Activated naive CD8-positive, alpha-beta T cell treated with anti-CD3 and anti-CD28 coated beads, Interleukin-2, amount 50 U/mL, for 24 hours (primary cell): ENCODE data around the gene ARID3C.

Experiments
- ATAC-seq: fragments of 150-1000 bp; cut with Tn5 transposase; one replicate; pipeline ENCODE4 v1.10.0; 2021
- DNase-seq: peaks from one replicate; pipeline ENCODE4 v3.0.0; 2021
- H3K27ac Mint-ChIP-seq: one replicate; pipeline ENCODE4 v1.8.0; 2021; ENCODE audit warnings: mild to moderate bottlenecking, mixed read lengths
- H3K27me3 Mint-ChIP-seq: one replicate; pipeline ENCODE4 v1.8.0; 2021; ENCODE audit warnings: mixed read lengths
- H3K36me3 Mint-ChIP-seq: one replicate; pipeline ENCODE4 v1.8.0; 2021; ENCODE audit warnings: low read depth, mixed read lengths
- H3K4me1 Mint-ChIP-seq: one replicate; pipeline ENCODE4 v1.8.0; 2021; ENCODE audit warnings: mixed read lengths
- H3K4me3 Mint-ChIP-seq: one replicate; pipeline ENCODE4 v1.8.0; 2021; ENCODE audit warnings: mild to moderate bottlenecking, moderate library complexity, mixed read lengths
- H3K9me3 Mint-ChIP-seq: one replicate; pipeline ENCODE4 v1.8.0; 2021; ENCODE audit warnings: mixed read lengths

ARID3C gene

DNA sequence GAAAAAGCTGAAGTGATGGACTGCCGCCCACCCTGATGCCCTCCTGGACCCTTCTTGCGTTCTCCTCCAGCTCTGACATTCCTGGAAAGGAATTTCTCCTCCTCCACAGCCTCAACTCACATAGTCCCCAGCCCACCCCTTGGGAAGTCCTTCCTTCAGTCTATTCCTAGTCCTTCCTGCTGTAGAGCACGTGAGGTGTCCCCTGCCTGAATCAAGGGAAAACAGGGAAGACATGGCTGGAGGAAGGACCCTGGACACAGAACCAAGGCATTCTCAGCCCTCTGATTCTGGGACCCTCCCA, 3.7 kb downstream of the ARID3C start:
- Mint-ChIP-seq H3K36me3 (no peaks in the 10 kb centered on the region), H3K4me3 (no peak overlapping the region), H3K27ac (no peak overlapping the region), H3K9me3 (no peaks in the 10 kb centered on the region), H3K4me1 (peaks cover 28% of the 10 kb centered on the region), H3K27me3 (peaks cover 71% of the 10 kb centered on the region)
- ATAC-seq (no peak), DNase-seq (no peak)

DNA sequence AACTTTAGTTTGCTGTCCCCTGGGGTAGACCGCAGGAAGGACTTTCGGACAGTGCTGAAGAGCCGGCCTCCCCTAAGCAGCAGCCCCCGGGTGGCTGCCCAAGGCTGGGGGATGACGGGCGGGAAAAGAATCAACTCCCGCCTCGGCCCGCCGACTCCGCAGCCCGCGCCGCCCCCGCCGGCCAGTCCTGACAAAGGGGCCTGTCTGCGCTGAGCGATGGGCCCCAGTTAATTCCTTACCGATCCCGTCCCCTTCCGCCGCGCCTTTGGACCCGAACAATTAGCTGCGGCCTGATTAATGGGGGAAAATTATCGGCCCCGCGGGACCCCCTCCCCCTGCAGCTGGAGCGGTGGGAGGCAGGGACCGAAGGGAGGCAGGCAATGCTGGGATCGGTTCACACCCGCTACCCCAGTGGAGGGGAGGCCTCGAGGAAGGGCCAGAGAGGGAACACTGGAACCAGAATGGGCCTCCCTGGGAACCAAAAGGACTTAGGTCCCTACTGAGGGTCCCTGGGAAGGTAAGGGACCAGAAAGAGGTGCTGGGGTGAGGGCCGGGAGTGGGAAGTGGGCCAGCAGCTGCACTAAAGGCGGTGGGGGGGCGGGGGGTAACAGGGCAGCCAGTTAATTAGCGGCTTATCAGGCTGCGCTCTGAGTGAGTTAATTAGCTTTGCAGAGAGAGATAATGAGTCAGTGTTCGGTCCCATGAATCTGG, 4.2 kb downstream of the ARID3C start:
- DNase-seq (no peak), ATAC-seq (no peak)
- H3K4me3 Mint-ChIP-seq, result no peak overlapping the region
- H3K36me3 Mint-ChIP-seq, result no peaks in the 10 kb centered on the region
- no peak overlapping the region for H3K27ac Mint-ChIP-seq
- no peaks in the 10 kb centered on the region for H3K9me3 Mint-ChIP-seq
- peaks cover 66% of the 10 kb centered on the region for H3K27me3 Mint-ChIP-seq
- peaks cover 31% of the 10 kb centered on the region for H3K4me1 Mint-ChIP-seq

DNA sequence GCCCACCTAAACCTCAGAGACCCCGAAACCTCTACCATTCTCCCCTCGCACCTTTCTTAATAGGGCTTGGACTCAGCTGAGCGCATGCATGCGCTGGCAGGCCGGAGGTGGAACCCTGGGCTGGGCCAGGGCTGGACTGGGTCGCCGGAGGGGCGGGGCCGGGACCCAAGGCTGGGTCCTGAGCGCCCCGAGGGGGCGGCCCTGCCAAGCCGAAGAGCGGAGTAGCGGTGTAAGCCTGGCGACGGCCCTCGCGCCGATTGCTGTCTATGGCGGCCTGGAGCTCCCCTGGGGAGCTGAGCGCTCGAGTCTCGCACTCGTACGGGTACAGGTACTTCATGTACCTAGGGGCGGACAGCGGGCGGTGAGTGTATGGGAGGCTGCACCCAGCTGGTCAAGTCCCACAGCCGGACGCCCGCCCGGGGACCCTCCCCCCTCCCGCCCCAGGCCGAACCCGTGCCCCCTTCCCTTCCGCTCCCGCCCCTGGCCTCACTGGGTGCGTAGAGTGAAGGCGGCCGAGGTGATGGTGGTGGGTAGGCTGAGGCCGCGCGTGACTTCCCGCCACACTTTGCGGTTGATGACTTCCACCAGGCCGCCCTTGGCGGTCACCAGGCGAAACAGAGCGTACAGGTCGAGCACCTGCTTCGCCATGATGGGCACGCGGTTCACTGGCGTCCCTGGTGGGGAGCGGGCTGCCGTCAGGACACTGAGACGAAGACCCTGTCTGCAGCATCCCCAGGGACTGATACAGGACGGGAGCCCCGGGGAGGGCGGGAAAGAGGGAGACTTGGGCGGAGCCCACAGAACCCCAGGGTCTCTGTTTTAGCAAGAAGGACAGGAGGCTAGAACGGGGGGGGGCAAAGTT, 5.3 kb downstream of the ARID3C start:
- Mint-ChIP-seq H3K9me3 (no peaks in the 10 kb centered on the region), H3K4me3 (no peak overlapping the region), H3K4me1 (peaks cover 32% of the 10 kb centered on the region), H3K27ac (no peak overlapping the region), H3K36me3 (no peaks in the 10 kb centered on the region), H3K27me3 (peaks cover 59% of the 10 kb centered on the region)
- ATAC-seq (no peak), DNase-seq (no peak)

DNA sequence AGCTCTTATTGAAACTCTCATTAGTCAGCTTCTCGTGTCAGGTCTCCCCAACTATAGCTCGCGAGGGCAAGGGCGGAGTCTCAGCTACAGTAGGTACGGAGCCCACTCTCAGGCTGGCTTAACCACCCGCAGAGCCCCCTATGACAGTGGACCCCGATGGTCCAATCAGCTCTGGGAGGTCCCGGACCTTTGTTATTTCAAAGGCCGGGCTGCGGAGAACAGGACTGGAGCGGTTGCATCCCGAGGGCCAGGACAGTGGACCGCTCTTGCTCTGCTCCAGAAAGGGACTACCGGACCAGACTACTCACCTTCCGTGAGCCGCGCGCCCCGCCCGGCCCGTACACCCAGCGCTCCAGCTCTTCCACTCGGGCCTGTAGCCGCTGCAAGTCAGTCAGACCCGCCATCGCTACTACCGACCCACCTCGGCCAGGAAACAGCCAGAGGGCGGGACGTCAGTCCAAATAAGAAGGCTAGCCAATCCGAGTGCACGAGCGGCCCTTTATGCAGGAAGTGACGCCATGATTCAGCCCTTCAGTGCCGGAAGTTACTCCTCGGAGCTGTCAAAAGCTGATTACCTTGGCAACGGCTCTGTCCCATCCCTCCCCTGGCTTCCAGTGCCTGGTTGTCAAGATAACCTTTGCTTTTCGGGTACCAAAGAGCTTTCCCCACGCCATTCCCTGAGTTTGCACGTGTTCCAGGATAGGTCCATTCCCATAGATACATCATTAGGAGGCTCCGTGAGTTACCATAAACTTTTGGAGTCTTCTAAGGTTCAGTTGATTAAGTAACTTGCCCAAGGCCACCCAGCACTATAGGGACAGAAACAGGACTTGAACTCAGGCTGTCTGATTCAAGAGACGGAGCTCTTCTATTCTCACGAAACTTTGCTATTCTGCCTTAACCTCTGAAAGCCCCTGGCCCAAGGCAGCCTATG, 8.5 kb downstream of the ARID3C start, which contains the start of gene DCTN3:
Gene DCTN3, minus strand, starts transcription at position 435 of the 934 bp plus-strand sequence. Its CDS starts 31 bp downstream, at position 404.
- Mint-ChIP-seq H3K27ac (peak within 1 kb of the TSS; percentile 66), H3K4me3 (peak within 1 kb of the TSS; percentile 94), H3K27me3 (peaks cover 28% of the 10 kb centered on the region), H3K9me3 (no peaks in the 10 kb centered on the region), H3K4me1 (peaks cover 25% of the 10 kb centered on the region), H3K36me3 (peaks cover 9% of the 10 kb centered on the region)
- DNase-seq, result peak; percentile 87
- ATAC-seq, result peak; percentile 97

DNA sequence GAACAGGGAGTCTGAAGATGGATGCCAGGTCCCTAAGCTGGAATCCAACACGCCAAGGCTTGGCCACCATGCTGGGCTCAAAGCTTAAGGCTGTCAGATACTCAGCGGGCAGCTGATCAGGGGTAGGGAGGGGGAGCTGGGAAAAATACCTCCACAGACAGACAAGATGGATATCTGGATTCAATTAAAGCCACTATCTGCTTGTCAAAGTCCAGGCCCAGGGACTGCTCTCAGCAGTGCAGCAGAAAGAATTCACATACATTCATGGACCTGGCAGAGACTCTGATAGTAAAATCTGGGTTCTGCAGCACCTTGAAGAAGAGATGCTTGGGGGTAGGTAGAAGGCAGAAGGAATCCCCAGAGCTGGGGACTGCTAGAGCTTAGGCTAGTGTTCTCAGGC, 13.7 kb downstream of the ARID3C start:
- H3K4me1 Mint-ChIP-seq, result peaks cover 33% of the 10 kb centered on the region
- ATAC-seq (no peak), DNase-seq (no peak)
- no peak overlapping the region for H3K4me3 Mint-ChIP-seq
- no peaks in the 10 kb centered on the region for H3K27me3 Mint-ChIP-seq
- no peaks in the 10 kb centered on the region for H3K9me3 Mint-ChIP-seq
- peaks cover 19% of the 10 kb centered on the region for H3K36me3 Mint-ChIP-seq
- H3K27ac Mint-ChIP-seq, result no peak overlapping the region

DNA sequence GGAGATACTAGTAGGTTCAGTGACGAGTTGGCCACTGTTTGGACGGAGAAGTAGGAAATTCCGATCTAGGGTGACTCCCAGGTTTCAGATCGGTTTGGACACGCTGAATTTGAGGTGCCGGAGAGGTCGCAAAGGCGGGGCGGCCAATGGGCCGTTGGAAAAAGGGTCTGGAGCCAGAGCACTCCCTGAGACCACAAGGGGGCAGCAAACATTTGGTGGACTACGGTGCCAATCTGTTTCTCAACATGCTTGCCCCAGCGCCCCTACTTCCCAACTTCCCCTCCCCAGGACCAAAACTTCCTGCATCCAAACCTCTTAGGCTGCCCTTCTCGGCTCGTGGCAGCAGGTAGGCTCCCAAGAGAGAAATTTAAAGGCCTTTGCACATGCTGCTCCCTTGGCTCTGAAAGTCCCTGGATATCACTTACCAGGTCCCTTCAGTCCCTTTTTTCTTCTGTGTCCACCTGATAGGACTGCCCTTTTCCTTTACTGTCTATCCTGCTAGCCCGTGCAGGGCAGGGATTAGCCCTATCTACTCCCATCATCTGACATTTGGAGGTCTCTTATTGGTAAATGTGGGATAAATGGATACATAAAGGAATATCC, 16.0 kb downstream of the ARID3C start:
- Mint-ChIP-seq H3K27me3 (no peaks in the 10 kb centered on the region), H3K4me1 (peaks cover 23% of the 10 kb centered on the region), H3K4me3 (peak overlapping the region; percentile 88), H3K36me3 (peaks cover 19% of the 10 kb centered on the region), H3K27ac (peak overlapping the region; percentile 89), H3K9me3 (no peaks in the 10 kb centered on the region)
- ATAC-seq, result peak; percentile 53
- DNase-seq, result peak; percentile 82

DNA sequence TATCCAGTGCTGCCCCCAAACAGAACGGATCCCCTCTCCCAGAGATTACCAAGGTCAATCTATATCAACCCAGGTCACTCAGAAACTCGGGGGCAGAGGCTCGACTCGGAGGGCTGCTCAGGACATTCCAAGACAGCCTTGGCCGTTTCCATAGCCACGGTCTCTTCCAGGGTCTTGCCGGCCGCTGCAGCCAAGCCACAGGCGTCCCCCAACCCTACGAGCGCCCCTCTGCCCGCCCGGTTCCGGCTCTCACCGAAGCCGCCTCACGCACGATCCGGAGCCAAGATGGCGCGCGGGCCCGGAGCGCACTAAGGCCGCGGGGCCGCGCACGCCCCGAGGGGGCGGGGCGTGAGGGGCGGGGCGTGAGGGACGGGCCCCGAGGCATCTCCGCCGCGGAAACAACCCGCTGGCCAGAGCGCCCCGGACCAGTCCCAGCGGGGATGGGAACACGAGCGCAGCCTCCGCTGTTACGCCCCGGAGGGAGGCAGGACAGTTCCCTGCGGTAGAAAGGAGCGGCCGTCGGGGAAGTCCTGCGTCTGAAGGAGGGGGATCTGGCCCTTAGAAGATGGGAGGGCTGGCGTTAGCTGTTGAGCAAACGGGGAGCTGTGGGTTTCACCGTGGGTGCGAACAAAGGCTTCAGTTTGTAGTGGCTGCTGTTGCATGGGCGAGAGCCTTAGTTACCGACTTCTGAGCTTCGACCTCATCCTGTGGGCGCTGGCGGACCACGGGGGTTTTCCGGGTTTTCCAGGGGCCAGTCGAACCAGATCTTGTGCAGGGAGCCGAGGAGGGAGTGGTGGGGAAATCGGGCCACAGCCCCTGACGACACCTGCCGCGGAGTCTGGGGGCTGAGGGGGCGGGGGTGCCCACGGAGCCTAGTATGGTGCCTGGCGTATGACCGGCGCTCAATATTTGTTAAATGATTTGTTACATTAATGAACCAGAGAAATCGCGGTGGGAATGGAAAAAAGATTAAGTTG, 16.8 kb downstream of the ARID3C start, which contains the start of gene RPP25L:
Gene RPP25L, minus strand, starts transcription at position 287 of the 977 bp plus-strand sequence. CDS start 801 bp downstream, outside the sequence.
- Mint-ChIP-seq H3K4me1 (peaks cover 23% of the 10 kb centered on the region), H3K27ac (peak within 1 kb of the TSS; percentile 89), H3K4me3 (peak within 1 kb of the TSS; percentile 88), H3K9me3 (no peaks in the 10 kb centered on the region), H3K27me3 (no peaks in the 10 kb centered on the region), H3K36me3 (peaks cover 16% of the 10 kb centered on the region)
- DNase-seq, result peak; percentile 84
- peak; percentile 89 for ATAC-seq

DNA sequence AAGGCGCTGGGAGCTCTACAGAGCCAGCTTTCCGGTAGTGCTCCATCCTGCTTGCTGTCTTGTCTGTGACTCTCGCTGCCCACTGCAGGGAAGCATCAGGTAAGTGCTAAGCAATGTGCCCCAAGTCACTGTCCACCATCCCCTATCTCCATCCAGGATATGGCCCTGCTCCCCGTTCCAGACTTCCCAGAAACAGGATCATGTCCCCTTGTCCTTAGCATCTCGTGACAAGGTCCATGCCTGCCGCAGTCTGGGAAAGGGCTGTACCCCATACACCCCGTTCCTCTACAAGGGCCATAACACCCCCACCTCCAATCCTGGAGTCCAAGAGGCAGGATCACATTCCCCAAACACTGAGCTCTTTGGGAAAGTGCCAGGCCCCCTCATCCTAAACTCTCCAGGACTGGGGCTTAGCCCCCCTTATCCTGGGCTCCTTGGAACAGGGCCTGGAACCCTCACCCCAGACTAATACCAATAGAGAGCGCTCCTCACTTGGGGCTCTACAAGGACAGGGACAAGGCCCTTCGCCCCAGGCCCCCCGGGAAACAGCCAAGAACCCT, 17.5 kb downstream of the ARID3C start:
- ATAC-seq (no peak), DNase-seq (no peak)
- Mint-ChIP-seq H3K4me1 (peaks cover 23% of the 10 kb centered on the region), H3K36me3 (peaks cover 11% of the 10 kb centered on the region), H3K4me3 (peak overlapping the region; percentile 88), H3K27ac (peak overlapping the region; percentile 89), H3K27me3 (no peaks in the 10 kb centered on the region), H3K9me3 (no peaks in the 10 kb centered on the region)

DNA sequence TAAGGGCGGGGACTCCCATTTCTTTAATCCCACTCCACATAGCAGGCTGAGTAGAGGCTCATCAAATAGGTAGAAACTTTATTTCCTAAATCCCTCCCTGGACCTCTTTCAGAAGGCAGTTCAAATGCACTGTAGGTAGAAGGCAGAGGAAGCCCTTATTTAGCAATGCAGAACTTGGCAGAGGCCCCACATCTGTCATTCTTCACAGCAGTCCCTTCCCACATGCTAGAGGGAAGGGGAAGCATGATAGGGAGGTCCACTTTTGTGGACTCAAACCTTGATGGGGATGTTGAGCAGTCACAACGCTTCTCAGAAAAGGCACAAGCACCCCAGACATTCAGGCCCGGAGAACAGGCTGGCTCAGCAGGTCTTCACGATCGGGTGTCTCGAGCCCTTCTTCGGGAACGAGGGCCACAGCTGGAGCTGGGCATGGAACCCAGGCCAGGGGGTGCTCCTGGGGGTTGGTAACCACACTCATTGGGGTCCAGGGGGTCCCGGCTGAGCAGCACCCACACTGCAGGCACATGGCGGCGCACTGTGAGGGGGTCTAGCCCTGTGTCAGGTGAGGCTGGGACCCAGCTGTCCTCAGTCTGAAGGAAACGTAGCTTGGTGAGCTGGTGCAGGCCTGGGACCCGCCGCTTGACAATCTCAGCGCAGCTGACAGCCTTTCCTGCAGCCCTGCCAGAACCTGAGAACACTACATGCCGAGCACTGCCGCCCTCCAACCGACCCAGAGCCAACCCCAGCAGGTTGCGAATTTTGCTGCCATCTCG, 18.2 kb downstream of the ARID3C start:
- no peaks in the 10 kb centered on the region for H3K27me3 Mint-ChIP-seq
- peaks cover 23% of the 10 kb centered on the region for H3K4me1 Mint-ChIP-seq
- no peaks in the 10 kb centered on the region for H3K9me3 Mint-ChIP-seq
- peaks cover 9% of the 10 kb centered on the region for H3K36me3 Mint-ChIP-seq
- DNase-seq, result no peak
- ATAC-seq, result no peak
- H3K27ac Mint-ChIP-seq, result no peak overlapping the region
- H3K4me3 Mint-ChIP-seq, result peak overlapping the region; percentile 88

DNA sequence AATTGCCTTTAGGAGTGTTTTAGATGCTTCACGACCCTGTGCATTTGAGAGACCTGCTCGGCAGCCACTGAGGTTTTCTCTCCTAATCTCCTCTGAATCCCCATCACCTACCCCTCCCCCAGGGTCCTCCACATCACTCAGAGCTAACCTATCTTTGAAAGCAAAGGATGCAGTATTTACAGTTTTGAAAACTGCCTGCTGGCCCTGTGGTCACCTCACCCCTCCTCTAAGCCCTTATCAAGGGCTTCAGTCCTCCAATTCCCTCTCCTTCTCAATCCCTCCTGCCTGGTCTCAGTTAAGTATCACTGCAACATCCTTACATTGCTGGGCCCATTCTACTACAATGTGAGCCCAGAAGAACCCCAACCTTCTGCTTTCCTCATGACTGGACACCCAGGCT, 21.5 kb downstream of the ARID3C start:
- peaks cover 9% of the 10 kb centered on the region for H3K36me3 Mint-ChIP-seq
- no peak overlapping the region for H3K27ac Mint-ChIP-seq
- ATAC-seq, result no peak

DNA sequence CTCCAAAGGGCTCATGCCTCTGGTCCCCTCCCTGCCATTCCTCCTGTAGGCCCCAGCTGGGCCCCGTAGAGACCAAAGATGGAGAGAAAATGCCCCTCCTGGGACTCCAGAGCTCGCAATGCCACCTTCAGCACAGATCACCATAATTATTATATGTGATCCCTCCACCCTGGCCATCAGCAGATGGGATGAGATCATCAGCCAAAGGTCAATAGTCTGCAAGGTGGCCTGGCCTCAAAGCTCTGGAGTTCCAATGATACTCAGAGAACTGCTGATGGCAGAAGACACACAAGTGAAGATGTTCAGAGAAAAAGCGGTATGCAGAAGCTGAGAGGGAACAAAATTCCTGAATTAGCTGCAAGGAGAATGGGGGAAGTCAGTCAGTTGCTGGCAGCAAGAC, 22.0 kb downstream of the ARID3C start:
- Mint-ChIP-seq H3K27me3 (peaks cover 4% of the 10 kb centered on the region), H3K4me3 (no peak overlapping the region), H3K9me3 (no peaks in the 10 kb centered on the region), H3K36me3 (peaks cover 9% of the 10 kb centered on the region), H3K4me1 (peaks cover 12% of the 10 kb centered on the region), H3K27ac (no peak overlapping the region)
- no peak for ATAC-seq
- no peak for DNase-seq

More for the DNA sequence above, 21.5 kb downstream of the ARID3C start:
- Mint-ChIP-seq H3K4me3 (no peak overlapping the region), H3K4me1 (peaks cover 14% of the 10 kb centered on the region), H3K9me3 (no peaks in the 10 kb centered on the region), H3K27me3 (peaks cover 4% of the 10 kb centered on the region)
- DNase-seq, result no peak

DNA sequence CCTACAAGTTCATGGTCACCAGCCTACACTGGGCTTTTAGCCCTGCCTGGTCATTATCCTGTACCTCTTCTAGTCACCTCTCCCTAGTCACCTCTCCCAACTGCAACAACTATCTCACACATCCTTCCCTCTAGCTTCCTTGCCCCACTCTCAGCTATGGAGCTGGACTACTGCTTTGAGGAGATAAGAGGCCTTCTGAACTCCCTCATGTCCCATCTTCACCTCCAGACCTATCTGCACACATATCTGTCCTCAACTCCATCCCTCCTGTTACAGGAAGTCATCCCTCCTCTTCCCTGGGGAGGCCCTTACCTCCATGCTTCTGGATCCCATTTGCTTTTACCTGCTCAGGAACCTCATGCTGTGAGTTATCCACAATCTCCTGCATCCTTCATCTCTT, 22.7 kb downstream of the ARID3C start:
- H3K27ac Mint-ChIP-seq, result no peak overlapping the region
- DNase-seq (no peak), ATAC-seq (no peak)
- peaks cover 9% of the 10 kb centered on the region for H3K27me3 Mint-ChIP-seq
- H3K36me3 Mint-ChIP-seq, result peaks cover 5% of the 10 kb centered on the region
- H3K4me3 Mint-ChIP-seq, result no peak overlapping the region
- H3K9me3 Mint-ChIP-seq, result no peaks in the 10 kb centered on the region
- H3K4me1 Mint-ChIP-seq, result peaks cover 7% of the 10 kb centered on the region
